Immature natural killer cell (primary cell): ENCODE data around the gene PSMB3. TPM values are rescaled to one million over a fixed set of nuclear protein-coding genes. Genes with fewer than 3 reads are reported as not detected.
A peak's percentile ranks its signal among the peaks of the same experiment; 100 is the strongest.

Experiments
- DNase-seq, 3 donors: peaks; one replicate each; pipeline ENCODE4 v3.0.0; 2022; ENCODE audit warnings: mixed read lengths in 1 of 3
- H3K27ac Mint-ChIP-seq, 6 donors: one replicate each; pipeline ENCODE4 v1.8.0; 2020; ENCODE audit warnings: mixed read lengths in 6 of 6, mild to moderate bottlenecking in 5 of 6, inconsistent platforms in 4 of 6, moderate library complexity in 3 of 6
- H3K27me3 Mint-ChIP-seq, 3 donors: one replicate each; pipeline ENCODE4 v1.8.0; 2020 to 2021; ENCODE audit warnings: low read depth in 3 of 3, mild to moderate bottlenecking in 3 of 3, mixed read lengths in 3 of 3, moderate library complexity in 3 of 3, inconsistent platforms in 1 of 3
- H3K36me3 Mint-ChIP-seq, 3 donors: one replicate each; pipeline ENCODE4 v1.8.0; 2020; ENCODE audit warnings: mixed read lengths in 3 of 3, inconsistent platforms in 2 of 3, mild to moderate bottlenecking in 2 of 3
- H3K4me1 Mint-ChIP-seq, 2 donors: one replicate each; pipeline ENCODE4 v1.8.0; 2020; ENCODE audit warnings: inconsistent platforms in 2 of 2, mild to moderate bottlenecking in 2 of 2, mixed read lengths in 2 of 2, moderate library complexity in 1 of 2
- H3K4me3 Mint-ChIP-seq, 5 donors: one replicate each; pipeline ENCODE4 v1.8.0; 2020; ENCODE audit warnings: mild to moderate bottlenecking in 5 of 5, mixed read lengths in 5 of 5, inconsistent platforms in 3 of 5, moderate library complexity in 3 of 5
- H3K9me3 Mint-ChIP-seq, 6 donors: one replicate each; pipeline ENCODE4 v1.8.0; 2020; ENCODE audit warnings: mild to moderate bottlenecking in 6 of 6, mixed read lengths in 6 of 6, inconsistent platforms in 4 of 6, moderate library complexity in 3 of 6
- polyA plus RNA-seq, 3 donors: library from polyadenylated mRNA; unstranded; fragments of 300-500 nt; fragmentation: Illumina TruSeq; gene quantifications; one replicate each; pipeline ENCODE4 v1.2.3, GENCODE V29; 2021

PSMB3 gene
- polyA plus RNA-seq, 3 donors from 2014 or later, result 509 to 821 (median 662) TPM

GRCh38 chr17:38809828-38810227, 57.3 kb downstream of the PSMB3 start:
- Mint-ChIP-seq H3K27ac (peak overlapping the region in 1 of 6 donors; percentile 21), H3K4me1 (no peaks in the 10 kb centered on the region), H3K9me3 (no peaks in the 10 kb centered on the region), H3K27me3 (peaks cover 0 to 4% (median 2%) of the 10 kb centered on the region in 3 donors), H3K4me3 (no peak overlapping the region), H3K36me3 (peaks cover 17 to 37% (median 30%) of the 10 kb centered on the region in 3 donors)
- DNase-seq, result no peak

Other genes with a start within 250 kb of the PSMB3 start
- gene SRCIN1, start 146.8 kb upstream of the PSMB3 start, polyA plus RNA-seq, result not detected
- gene EPOP, start 77.8 kb upstream of the PSMB3 start, polyA plus RNA-seq, result not detected
- 10 to 100 TPM in 1 of 3 donors, 1 to 10 TPM in 2; 3.8 to 24.5 (median 7.4) TPM for gene MLLT6, start 47.5 kb upstream of the PSMB3 start, polyA plus RNA-seq
- gene CISD3, start 22.4 kb upstream of the PSMB3 start, polyA plus RNA-seq, result 100 to 1,000 TPM; 143 to 197 (median 160) TPM
- gene PCGF2, start 4.4 kb upstream of the PSMB3 start, polyA plus RNA-seq, result not detected
- gene PIP4K2B, start 46.8 kb downstream of the PSMB3 start, polyA plus RNA-seq, result 10 to 100 TPM in 2 of 3 donors, 1 to 10 TPM in 1; 6.2 to 15.4 (median 12.5) TPM
- gene CWC25, start 72.6 kb downstream of the PSMB3 start, polyA plus RNA-seq, result 10 to 100 TPM in 1 of 3 donors, 1 to 10 TPM in 2; 4.3 to 11.1 (median 5.2) TPM
- gene RPL23, start 101.0 kb downstream of the PSMB3 start, polyA plus RNA-seq, result 100 to 1,000 TPM; 285 to 713 (median 532) TPM
- gene LASP1, start 117.3 kb downstream of the PSMB3 start, polyA plus RNA-seq, result 100 to 1,000 TPM in 1 of 3 donors, 10 to 100 TPM in 2; 94.3 to 171 (median 96.5) TPM
- gene FBXO47, start 214.7 kb downstream of the PSMB3 start, polyA plus RNA-seq, result not detected